Measurements from ENCODE around the gene CHST5. TPM values are rescaled to one million over a fixed set of nuclear protein-coding genes. Genes with fewer than 3 reads are reported as not detected.

The CHST5 gene
- total and polyA plus RNA-seq, 9 of the 15 experiments (the other 6 are each of a cell fraction or from before 2014, with no cell fraction given): 0.06 to 0.21 (median 0.14) TPM; not detected in 5

DNA sequence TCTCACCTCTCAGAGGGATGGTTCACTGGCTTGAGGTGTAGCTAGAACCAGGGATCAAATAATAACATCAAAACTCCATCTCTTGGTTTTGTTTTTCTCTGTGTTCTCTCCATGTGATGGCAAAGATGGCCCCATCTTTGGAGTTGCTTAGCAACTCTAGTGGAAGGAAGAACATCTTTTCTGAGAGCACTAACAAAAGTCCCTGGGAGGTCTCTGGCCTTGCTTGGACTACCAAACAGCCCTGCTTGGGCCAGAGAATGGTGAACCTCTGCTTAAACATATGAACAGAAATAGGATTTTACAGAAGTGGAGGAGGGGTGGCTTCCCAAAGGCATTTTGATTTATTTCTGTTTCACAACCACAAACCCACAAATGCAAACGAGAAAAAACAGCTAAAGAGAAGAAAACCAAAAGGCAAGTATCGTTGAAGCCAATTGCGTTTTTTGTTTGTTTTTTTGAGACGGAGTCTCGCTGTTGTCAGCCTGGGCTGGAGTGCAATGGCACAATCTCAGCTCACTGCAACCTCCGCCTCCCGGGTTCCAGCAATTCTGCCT, 43.5 kb upstream of the CHST5 start:
- intact Hi-C loops (cut with micrococcal nuclease): no loop called here
- in situ Hi-C loops (cut with MboI): no loop called here
- CTCF ChIA-PET (ENCODE audit: low intra/inter-chr PET ratio): no interaction called here
- H3K36me3 ChIP-seq (ENCODE audit: control insufficient read depth, insufficient read depth, low read length): peaks cover 44% of the 10 kb centered on the region; the same call in 2 of the 3 replicates
- no peaks in the 10 kb centered on the region for H3K79me2 ChIP-seq (ENCODE audit: control insufficient read depth, insufficient read depth, low read length)
- POLR2A ChIA-PET: interaction anchor here (0.6 to 1.9 kb wide), 3 partner anchors 12 to 128 kb away, joined by 3 to 5 read pairs (median 4); no protein-coding TSS in a partner anchor
- no peak overlapping the region for H3K27ac ChIP-seq (ENCODE audit: extremely low read depth, low read depth, low read length)
- ATAC-seq (no peak), DNase-seq (ENCODE audit: extremely low read depth in 1 of 4, low spot score in 3 of 4) (no peak), FAIRE-seq (no peak)
- no peak overlapping the region for H2AFZ ChIP-seq (ENCODE audit: low read depth, low read length)
- H3K9ac ChIP-seq (ENCODE audit: insufficient read depth in 1 of 2, low read depth in 2 of 2, low read length in 2 of 2): no peak overlapping the region
- no peak overlapping the region for H3K4me2 ChIP-seq (ENCODE audit: insufficient read depth, low read length)
- H3K27me3 ChIP-seq (ENCODE audit: control insufficient read depth in 2 of 2, insufficient read depth in 2 of 2, low read length in 2 of 2): no peaks in the 10 kb centered on the region
- peaks cover 5% of the 10 kb centered on the region; the same call in 1 of the 2 replicates for H4K20me1 ChIP-seq (replicated peaks; ENCODE audit: control insufficient read depth, insufficient read depth, low read length)
- H3K9me3 ChIP-seq (replicated peaks; ENCODE audit: control insufficient read depth, insufficient read depth, low read depth, low read length): no peaks in the 10 kb centered on the region
- BruUV-seq (replicated peaks): no TSS peak
- TF ChIP-seq, protein P1, sequence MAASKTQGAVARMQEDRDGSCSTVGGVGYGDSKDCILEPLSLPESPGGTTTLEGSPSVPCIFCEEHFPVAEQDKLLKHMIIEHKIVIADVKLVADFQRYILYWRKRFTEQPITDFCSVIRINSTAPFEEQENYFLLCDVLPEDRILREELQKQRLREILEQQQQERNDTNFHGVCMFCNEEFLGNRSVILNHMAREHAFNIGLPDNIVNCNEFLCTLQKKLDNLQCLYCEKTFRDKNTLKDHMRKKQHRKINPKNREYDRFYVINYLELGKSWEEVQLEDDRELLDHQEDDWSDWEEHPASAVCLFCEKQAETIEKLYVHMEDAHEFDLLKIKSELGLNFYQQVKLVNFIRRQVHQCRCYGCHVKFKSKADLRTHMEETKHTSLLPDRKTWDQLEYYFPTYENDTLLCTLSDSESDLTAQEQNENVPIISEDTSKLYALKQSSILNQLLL (CRISPR knock-in tag; IDR thresholded peaks at IDR 0.05; ENCODE audit: borderline replicate concordance): no peak
- TF ChIP-seq PHB (CRISPR knock-in tag; IDR thresholded peaks at IDR 0.05): no peak
- peak; percentile 43; the same call in 1 of the 2 replicates for TF ChIP-seq RFX1 (IDR thresholded peaks at IDR 0.05)
- TF ChIP-seq, protein P2, sequence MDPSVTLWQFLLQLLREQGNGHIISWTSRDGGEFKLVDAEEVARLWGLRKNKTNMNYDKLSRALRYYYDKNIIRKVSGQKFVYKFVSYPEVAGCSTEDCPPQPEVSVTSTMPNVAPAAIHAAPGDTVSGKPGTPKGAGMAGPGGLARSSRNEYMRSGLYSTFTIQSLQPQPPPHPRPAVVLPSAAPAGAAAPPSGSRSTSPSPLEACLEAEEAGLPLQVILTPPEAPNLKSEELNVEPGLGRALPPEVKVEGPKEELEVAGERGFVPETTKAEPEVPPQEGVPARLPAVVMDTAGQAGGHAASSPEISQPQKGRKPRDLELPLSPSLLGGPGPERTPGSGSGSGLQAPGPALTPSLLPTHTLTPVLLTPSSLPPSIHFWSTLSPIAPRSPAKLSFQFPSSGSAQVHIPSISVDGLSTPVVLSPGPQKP (CRISPR knock-in tag; IDR thresholded peaks at IDR 0.05): no peak
- no peak for TF ChIP-seq MIER1 (IDR thresholded peaks at IDR 0.05; ENCODE audit: low read depth)
- 80% methylated on average over 7 of the region's 7 CpGs for WGBS (ENCODE audit: insufficient coverage, low coverage, missing lambda C conversion rate)
- peaks cover 7 to 13% of the 10 kb centered on the region in 2 experiments; a peak in 3 of 5 replicates for H3K4me1 ChIP-seq (replicated peaks in 1 of 2; ENCODE audit: control insufficient read depth in 2 of 2, insufficient read depth in 2 of 2, low read length in 2 of 2)
- H3K9me1 ChIP-seq (ENCODE audit: control insufficient read depth, insufficient read depth, low read length): no peaks in the 10 kb centered on the region
- H3K4me3 ChIP-seq: no peak overlapping the region

Data from K562 (cell line).